ENCODE results near the gene PARP9. TPM values are rescaled to one million over a fixed set of nuclear protein-coding genes. Genes with fewer than 3 reads are reported as not detected.
A peak's percentile ranks its signal among the peaks of the same experiment; 100 is the strongest.

Gene PARP9
- 10 to 100 TPM; 16.9 to 18.3 (median 17.2) TPM for polyA plus RNA-seq (ENCODE audit: insufficient read length in 3 of 3)

GRCh38 chr3:122564155-122564912 lies at the start of gene PARP9, which contains the start of gene DTX3L:
PARP9 (minus strand) TSS chr3:122564300; CDS start chr3:122559620, 4,680 bp downstream.
DTX3L (plus strand) TSS chr3:122564338; CDS start chr3:122564427, 89 bp downstream.
- peak in 2 of 3 donors; percentile 47 to 74 for DNase-seq (ENCODE audit: low read depth in 3 of 3, low spot score in 2 of 3)

DNA sequence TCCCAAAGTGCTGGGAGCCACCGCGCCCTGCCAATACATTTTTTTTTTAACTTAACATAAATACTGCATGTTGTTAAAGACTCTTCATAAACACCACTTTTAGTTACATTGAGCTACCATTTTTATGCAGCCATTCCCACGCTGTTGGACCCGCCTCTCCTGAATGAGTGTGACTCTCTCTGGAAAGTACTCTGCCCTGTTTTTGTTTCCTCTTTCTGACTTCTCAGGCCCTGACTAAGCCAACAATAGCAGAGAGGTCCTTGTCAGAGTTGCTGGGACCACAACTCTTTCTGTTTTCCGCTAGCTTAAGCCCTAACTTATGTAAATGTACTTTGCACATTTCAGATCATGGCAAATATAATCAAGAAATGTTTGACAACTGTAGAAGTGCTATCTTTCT lies 48.6 kb upstream of the PARP9 start:
- DNase-seq (ENCODE audit: low read depth in 3 of 3, low spot score in 2 of 3): no peak

DNA sequence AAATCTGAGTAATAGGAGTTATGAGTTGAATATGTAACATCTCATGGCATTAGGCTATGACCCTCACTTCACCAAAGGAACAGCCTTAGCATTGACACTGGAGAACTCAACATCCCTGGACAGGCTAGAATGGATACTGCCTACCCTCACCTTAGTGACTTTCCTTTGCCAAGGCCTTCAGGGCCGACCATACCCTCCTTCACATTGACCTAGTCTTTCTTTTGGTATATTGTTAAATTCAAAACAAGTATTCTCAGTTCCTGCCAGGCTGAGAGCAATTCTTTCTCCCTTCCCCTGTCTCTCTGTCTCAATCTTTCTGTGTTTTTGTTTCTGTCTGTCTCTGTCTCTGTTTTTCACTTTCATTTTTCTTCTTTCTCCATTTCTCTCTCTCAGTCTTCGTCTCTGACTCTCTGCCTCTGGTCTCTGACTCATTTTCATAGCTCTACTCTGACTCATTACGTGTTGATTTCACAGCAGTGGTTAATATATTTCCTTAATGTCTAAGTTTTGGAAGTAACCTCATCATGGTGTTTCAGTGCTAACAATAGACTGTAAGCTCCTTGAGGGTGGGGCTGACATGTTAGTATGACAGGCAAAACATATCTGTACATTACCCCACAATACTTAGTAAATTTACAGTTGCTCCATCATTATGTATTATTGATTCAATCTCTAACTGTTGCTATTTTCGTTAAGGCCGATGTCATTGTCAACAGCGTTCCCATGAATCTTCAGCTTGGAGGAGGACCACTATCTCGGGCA lies 45.9 kb upstream of the PARP9 start:
- no peak for DNase-seq (ENCODE audit: low read depth in 3 of 3, low spot score in 2 of 3)

DNA sequence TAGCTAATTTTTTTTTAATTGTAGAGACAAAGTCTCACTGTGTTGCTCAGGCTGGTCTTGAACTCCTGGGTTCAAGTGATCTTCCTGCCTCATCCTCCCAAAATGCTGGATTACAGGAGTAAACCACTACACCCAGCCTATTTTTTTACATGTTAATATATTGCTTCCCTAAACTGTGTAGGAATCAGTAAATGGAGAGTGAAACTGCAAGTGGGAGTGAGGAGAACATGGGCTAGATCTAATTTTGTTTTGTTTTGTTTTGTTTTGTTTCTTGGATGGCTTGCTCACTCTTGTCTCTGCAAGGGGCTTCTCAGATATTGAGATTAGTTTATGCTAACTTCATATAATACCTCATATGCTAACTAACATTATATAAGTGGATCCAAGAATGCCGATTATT lies 44.8 kb upstream of the PARP9 start:
- DNase-seq (ENCODE audit: low read depth in 3 of 3, low spot score in 2 of 3): no peak

DNA sequence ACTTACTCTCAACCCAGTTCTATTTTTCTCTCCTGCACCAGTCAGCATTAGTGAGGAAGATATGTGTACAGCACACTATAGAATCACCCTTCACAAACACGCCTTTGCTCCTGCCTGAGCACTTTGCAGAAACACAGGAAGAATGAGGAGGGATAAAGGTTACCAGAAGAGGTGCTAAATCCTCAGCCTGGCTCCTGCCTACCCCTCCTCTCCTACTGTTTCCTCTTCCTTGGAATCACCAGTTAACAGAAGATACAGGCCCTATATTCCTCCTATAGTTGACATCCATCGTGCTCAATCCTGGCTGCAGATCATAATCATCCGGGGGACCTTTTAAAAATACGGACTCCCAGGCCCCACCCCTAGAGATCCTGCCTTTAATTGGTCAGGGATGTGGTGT lies 42.2 kb upstream of the PARP9 start:
- no peak for DNase-seq (ENCODE audit: low read depth in 3 of 3, low spot score in 2 of 3)

GRCh38 chr3:122603056-122603455 lies 39.0 kb upstream of the PARP9 start:
- no peak for DNase-seq (ENCODE audit: low read depth in 3 of 3, low spot score in 2 of 3)

DNA sequence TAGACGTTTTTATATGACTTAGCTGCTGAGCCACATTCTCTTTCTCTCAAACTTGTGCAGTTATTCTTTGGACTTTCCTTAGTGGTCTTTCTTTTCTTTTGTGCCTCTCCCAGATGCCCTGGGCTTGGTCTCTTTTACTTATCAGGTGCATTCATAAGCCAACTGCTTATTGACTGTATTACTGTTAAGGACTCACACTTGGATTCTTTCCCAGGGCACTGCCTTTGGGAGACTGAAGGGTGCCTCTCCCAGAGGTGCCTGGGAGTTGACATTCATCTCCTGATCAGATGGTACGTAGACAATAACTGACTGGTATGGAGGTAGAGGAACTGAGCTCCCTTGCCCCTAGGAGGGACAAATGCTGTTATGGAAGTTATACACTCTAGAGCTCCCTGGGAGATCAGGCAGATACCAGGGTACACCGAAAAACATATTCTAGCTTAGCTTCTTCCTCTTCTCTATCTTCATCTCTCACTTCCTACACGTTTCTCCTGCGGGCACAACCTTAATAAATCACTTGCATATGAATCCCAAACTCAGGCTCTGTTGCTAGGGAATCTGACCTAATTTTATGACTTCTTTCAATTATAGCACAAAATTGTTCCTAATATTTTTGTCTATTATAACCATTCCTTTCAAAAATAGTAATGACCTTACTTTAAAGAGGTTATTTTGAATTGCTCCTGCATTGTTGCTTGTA lies 38.1 kb upstream of the PARP9 start:
- DNase-seq (ENCODE audit: low read depth in 3 of 3, low spot score in 2 of 3): no peak

DNA sequence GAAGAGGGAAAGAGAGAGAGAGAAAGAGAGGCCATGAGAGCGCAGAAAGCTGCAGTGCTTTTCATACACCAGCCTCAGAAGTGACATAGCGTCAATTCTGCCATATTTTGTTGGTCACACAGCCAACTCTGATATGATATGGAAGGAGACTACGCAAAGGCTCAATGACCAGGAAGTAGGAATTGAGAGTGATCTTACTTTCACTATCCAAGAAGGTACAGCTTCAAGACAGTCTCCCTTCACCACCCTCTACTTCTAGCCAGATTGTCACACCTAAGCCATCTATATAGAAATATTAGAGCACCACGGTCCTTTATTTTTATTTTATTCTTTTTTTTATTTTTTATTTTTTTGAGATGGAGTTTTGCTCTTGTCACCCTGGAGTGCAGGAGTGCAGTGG lies 34.5 kb upstream of the PARP9 start:
- no peak for DNase-seq (ENCODE audit: low read depth in 3 of 3, low spot score in 2 of 3)

GRCh38 chr3:122598151-122598550 lies 34.1 kb upstream of the PARP9 start:
- DNase-seq (ENCODE audit: low read depth in 3 of 3, low spot score in 2 of 3): no peak

DNA sequence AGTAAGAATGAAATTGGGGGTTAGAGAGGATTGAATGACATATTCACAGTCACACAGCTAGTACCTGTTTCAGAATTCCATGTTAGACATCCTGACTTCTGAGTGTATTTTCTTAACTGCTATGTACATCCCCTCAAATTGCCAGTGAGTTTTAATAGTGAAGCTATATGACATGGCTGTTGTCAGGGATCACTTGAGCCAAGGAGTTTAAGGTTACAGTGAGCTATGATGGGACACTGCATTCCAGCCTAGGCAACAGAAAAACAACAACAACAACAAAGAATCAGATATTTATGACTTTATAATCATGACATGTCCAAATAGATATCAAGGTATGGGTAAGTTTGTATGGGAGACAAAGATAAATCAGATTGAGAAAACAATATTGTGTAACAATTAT lies 29.9 kb upstream of the PARP9 start:
- no peak for DNase-seq (ENCODE audit: low read depth in 3 of 3, low spot score in 2 of 3)

DNA sequence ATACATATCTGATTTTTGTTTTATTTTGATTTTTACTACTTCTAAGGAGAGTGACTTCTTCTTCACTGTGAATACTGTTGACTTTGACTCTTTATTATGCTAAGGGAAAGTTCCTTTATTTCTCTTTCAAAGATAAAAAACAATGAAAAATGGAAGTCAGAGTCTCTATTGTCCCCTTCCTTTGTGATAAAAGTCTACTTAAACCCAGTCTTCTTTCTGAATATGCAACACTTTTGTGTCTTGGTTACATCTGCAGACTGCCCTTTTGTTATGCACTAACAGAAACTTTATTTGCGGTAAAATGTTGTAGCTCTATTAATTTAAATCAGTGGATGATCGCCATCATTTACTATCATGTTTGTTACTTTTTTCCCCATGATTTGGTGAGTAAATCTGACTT lies 26.5 kb upstream of the PARP9 start:
- DNase-seq (ENCODE audit: low read depth in 3 of 3, low spot score in 2 of 3): no peak

GRCh38 chr3:122589297-122589696 lies 25.2 kb upstream of the PARP9 start:
- no peak for DNase-seq (ENCODE audit: low read depth in 3 of 3, low spot score in 2 of 3)

GRCh38 chr3:122587572-122587971 lies 23.5 kb upstream of the PARP9 start:
- no peak for DNase-seq (ENCODE audit: low read depth in 3 of 3, low spot score in 2 of 3)

GRCh38 chr3:122586773-122587485 lies 22.8 kb upstream of the PARP9 start:
- no peak for DNase-seq (ENCODE audit: low read depth in 3 of 3, low spot score in 2 of 3)

DNA sequence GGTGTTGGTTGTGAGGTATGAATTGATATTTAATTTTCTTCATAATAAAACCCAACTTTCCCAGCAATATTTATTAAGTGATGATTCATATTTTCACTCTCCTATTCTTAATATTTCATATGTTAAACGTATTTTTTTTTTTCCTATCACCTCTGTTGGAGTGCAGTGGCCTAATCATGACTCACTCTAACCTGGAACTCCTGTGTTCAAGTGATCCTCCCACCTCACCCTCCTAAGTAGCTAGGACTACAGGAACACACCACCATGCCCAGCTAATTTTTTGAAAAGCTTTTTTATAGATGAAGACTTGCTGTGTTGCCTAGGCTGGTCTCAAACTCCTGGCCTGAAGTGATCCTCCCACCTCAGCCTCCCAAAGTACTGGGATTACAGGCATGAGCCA lies 22.0 kb upstream of the PARP9 start:
- no peak for DNase-seq (ENCODE audit: low read depth in 3 of 3, low spot score in 2 of 3)

DNA sequence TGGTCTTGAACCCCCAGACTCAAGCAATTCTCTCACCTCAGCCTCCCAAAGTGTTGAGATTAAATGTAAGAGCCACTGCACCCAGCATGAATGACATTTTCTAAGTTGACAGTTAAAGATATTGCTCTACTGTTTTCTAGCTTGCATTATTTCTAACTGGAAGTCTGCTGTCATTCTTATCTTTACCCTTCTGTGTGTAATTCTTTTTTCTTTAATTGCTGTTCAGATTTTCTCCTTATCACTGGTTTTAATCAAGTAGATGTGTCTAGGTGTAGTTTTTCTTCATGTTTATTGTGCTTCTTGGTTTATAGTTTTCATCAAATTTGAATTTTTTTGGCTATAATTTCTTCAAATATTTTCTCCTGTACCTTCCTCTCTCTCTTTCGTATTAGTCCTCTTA lies 18.3 kb upstream of the PARP9 start:
- no peak for DNase-seq (ENCODE audit: low read depth in 3 of 3, low spot score in 2 of 3)

DNA sequence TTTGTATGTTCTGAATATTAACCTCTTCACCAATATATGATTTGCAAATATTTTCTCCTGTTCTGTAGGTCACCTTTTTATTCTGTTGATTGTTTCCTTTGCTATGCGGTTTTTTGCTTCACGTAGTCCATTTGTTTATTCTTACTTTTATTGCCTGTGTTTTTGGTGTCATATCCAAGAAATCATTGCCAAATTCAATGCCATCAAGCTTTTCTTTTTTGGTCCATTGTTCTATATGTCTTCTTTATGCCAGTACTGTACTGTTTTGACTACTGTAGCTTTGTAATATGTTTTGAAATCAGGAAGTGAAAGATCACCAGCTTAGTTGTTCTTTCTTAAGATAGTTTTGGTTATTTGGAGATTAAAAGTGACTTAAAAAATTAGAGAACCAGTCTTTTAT lies 17.5 kb upstream of the PARP9 start:
- no peak for DNase-seq (ENCODE audit: low read depth in 3 of 3, low spot score in 2 of 3)

DNA sequence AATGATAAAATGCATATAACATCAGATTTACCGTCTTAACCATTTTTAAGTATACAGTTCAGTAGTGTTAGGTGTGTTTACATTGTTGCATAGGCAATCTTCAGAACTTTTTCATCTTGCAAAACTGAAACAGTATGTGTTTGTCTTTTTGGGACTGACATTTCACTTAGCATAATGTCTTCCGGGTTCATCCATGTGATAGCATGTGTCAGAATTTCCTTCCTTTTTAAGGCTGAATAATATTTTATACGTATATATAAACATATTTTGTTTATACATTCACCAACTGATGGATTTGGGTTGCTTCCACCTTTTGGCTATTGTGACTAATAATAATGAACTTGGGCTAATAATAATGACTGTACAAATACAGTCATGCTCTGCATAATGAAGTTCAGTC lies 16.4 kb upstream of the PARP9 start:
- no peak for DNase-seq (ENCODE audit: low read depth in 3 of 3, low spot score in 2 of 3)

- DNase-seq (ENCODE audit: low read depth in 3 of 3, low spot score in 2 of 3): no peak
These were observed 14.1 kb upstream of the PARP9 start for GRCh38 chr3:122578069-122578740.

GRCh38 chr3:122577409-122578031 lies 13.4 kb upstream of the PARP9 start, which contains the start of gene PARP15:
PARP15 (plus strand) TSS chr3:122577650; CDS start chr3:122577668, 18 bp downstream.
- no peak for DNase-seq (ENCODE audit: low read depth in 3 of 3, low spot score in 2 of 3)

Measured in right renal cortex interstitium (tissue), 3 donors.